Body of pancreas (tissue), 4 donors: Measurements from ENCODE around the gene PNO1.

Source experiments
- POLR2A ChIP-seq, 3 donors: fragments of 450-650 bp; IDR thresholded peaks; one replicate each; pipeline ENCODE4 v1.6.1; 2016; ENCODE audit warnings: antibody characterized with exemption in 3 of 3, mild to moderate bottlenecking in 2 of 3
- TF ChIP-seq, protein P1 (sequence below), 7 experiments: fragments of 450-650 bp in 4 of 7; fragments of 200-600 bp in 3 of 7; sonication (generic) in 3 of 7; IDR thresholded peaks; one replicate each; pipeline ENCODE4 v1.5.1; 2016 to 2019; ENCODE audit warnings: antibody characterized with exemption in 7 of 7

DNA sequence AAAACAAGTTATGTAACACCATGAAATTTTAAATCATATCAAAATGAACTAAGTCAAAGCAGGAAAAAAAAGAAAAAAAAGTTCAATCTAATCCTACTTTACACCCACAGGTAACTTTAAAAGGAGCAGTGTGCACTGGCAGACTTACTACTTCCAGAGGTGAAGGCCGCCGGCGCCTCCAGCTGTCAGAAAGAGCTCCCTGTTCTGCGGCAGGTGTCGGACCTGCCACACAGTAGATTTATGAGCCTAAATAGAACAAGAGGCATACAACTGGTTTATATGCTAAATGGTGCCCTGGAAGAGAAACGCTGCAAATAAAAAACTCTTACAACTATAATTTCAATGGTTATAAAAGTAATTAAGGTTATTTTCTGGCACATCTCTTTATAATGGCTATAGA lies 23.1 kb upstream of the PNO1 start:
- TF ChIP-seq, protein P1, sequence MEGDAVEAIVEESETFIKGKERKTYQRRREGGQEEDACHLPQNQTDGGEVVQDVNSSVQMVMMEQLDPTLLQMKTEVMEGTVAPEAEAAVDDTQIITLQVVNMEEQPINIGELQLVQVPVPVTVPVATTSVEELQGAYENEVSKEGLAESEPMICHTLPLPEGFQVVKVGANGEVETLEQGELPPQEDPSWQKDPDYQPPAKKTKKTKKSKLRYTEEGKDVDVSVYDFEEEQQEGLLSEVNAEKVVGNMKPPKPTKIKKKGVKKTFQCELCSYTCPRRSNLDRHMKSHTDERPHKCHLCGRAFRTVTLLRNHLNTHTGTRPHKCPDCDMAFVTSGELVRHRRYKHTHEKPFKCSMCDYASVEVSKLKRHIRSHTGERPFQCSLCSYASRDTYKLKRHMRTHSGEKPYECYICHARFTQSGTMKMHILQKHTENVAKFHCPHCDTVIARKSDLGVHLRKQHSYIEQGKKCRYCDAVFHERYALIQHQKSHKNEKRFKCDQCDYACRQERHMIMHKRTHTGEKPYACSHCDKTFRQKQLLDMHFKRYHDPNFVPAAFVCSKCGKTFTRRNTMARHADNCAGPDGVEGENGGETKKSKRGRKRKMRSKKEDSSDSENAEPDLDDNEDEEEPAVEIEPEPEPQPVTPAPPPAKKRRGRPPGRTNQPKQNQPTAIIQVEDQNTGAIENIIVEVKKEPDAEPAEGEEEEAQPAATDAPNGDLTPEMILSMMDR (IDR thresholded peaks at IDR 0.05) = no peak
- TF ChIP-seq POLR2A (IDR thresholded peaks at IDR 0.05) = no peak
